Upper lobe of left lung (tissue), 6 donors: ENCODE data around the gene KAT6B. TPM values are rescaled to one million over a fixed set of nuclear protein-coding genes. Genes with fewer than 3 reads are reported as not detected.

ENCODE experiments used
- ATAC-seq, 2 donors: fragments of 200-7000 bp; cut with Tn5 transposase; one replicate each; pipeline ENCODE4 v1.9.1; 2022; ENCODE audit warnings: mild to moderate bottlenecking in 2 of 2, moderate library complexity in 2 of 2; ENCODE audit not compliant: low FRiP score in 2 of 2
- DNase-seq, 2 donors: peaks; one replicate each; pipeline ENCODE4 v3.0.0-alpha.2; 2019 to 2020
- H3K27ac ChIP-seq, 4 donors: fragments of 200-600 bp; sonication (generic); one replicate each; pipeline ENCODE4 v1.5.1; 2016 to 2019
- H3K27me3 ChIP-seq, 4 donors: fragments of 200-600 bp; sonication (generic); one replicate each; pipeline ENCODE4 v1.5.1; 2017 to 2019
- H3K36me3 ChIP-seq, 4 donors: fragments of 200-600 bp; sonication (generic); one replicate each; pipeline ENCODE4 v1.5.1; 2016 to 2019
- H3K4me1 ChIP-seq, 4 donors: fragments of 200-600 bp; sonication (generic); one replicate each; pipeline ENCODE4 v1.5.1; 2018 to 2019
- H3K4me3 ChIP-seq, 4 donors: fragments of 200-600 bp; sonication (generic); one replicate each; pipeline ENCODE4 v1.5.1; 2017 to 2019; ENCODE audit warnings: mild to moderate bottlenecking in 2 of 4, moderate library complexity in 1 of 4
- H3K9me3 ChIP-seq, 4 donors: fragments of 200-600 bp; sonication (generic); one replicate each; pipeline ENCODE4 v1.5.1; 2018 to 2019
- EP300 ChIP-seq, 4 donors: sonication (generic); formaldehyde crosslinking; IDR thresholded peaks; one replicate each; pipeline ENCODE4 v1.5.1; 2017; ENCODE audit warnings: antibody characterized with exemption in 4 of 4, control low read depth in 2 of 4
- POLR2A ChIP-seq, 4 donors: fragments of 450-650 bp; IDR thresholded peaks; one replicate each; pipeline ENCODE4 v1.5.1; 2016 to 2017; ENCODE audit warnings: antibody characterized with exemption in 4 of 4, mild to moderate bottlenecking in 2 of 4
- POLR2AphosphoS5 ChIP-seq, 2 donors: sonication (generic); formaldehyde crosslinking; IDR thresholded peaks; one replicate each; pipeline ENCODE4 v1.5.1; 2017; ENCODE audit warnings: antibody characterized with exemption in 2 of 2
- WGBS, 2 donors: methylation state at CpG; one replicate each; pipeline ENCODE4 v1.1.5; 2017 to 2018; 5-methylcytosine and 5-hydroxymethylcytosine counted together
- total RNA-seq, 6 donors: library from RNA; depleted of rRNA in 4 of 6; stranded (reverse); fragments of >200 nt in 4 of 6; gene quantifications; one replicate each; pipeline versions ENCODE4 v1.1.0 to v1.2.1, GENCODE V29; 2016 to 2021
- TF ChIP-seq, protein P1 (sequence below), 6 experiments: fragments of 450-650 bp in 4 of 6; fragments of 200-600 bp in 2 of 6; sonication (generic) in 2 of 6; IDR thresholded peaks; one replicate each; pipeline ENCODE4 v1.5.1; 2016 to 2019; ENCODE audit warnings: antibody characterized with exemption in 6 of 6
- donor health status: DM: no; HTN: no; CAD: no; lungs with moderate emphysema.
- donor health status: DM: no; HTN: yes; CAD: no; lungs with severe emphysema.

Gene KAT6B
- total RNA-seq, 6 donors from 2014 or later: 35.2 to 78.4 (median 38.0) TPM

DNA sequence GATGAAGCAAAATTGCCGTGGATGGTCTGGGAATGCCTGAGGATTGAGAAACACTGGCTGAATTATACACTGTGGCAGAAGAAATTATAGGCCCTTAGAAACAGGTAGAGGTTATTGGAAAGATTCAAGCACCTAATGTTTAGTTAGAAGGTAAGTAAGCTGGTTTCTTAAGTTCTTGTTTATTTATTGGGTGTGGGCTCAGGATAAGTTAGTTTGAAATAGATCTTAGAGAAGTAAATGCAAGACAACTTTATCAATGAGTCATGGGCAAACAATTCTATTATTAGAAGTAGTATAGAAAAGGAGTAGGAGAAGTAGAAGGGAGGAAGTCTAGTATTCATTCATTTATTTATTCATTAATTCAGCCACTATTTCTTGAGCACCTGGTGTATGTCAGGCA lies 96.5 kb downstream of the KAT6B start:
- Histone ChIP-seq H3K36me3 (no peaks in the 10 kb centered on the region), H3K4me1 (peaks cover 50 to 55% (median 52%) of the 10 kb centered on the region in 4 donors), H3K9me3 (peaks cover 0 to 8% (median 3%) of the 10 kb centered on the region in 4 donors), H3K27ac (peak overlapping the region in 3 of 4 donors; percentile 8 to 80 (median 45)), H3K4me3 (no peak overlapping the region), H3K27me3 (no peaks in the 10 kb centered on the region)
- DNase-seq (no peak), ATAC-seq (peak in 1 of 2 donors; percentile 17)
- no peak for TF ChIP-seq POLR2AphosphoS5 (IDR thresholded peaks at IDR 0.05)
- TF ChIP-seq EP300 (IDR thresholded peaks at IDR 0.05): no peak
- TF ChIP-seq, protein P1, sequence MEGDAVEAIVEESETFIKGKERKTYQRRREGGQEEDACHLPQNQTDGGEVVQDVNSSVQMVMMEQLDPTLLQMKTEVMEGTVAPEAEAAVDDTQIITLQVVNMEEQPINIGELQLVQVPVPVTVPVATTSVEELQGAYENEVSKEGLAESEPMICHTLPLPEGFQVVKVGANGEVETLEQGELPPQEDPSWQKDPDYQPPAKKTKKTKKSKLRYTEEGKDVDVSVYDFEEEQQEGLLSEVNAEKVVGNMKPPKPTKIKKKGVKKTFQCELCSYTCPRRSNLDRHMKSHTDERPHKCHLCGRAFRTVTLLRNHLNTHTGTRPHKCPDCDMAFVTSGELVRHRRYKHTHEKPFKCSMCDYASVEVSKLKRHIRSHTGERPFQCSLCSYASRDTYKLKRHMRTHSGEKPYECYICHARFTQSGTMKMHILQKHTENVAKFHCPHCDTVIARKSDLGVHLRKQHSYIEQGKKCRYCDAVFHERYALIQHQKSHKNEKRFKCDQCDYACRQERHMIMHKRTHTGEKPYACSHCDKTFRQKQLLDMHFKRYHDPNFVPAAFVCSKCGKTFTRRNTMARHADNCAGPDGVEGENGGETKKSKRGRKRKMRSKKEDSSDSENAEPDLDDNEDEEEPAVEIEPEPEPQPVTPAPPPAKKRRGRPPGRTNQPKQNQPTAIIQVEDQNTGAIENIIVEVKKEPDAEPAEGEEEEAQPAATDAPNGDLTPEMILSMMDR (IDR thresholded peaks at IDR 0.05): no peak
- no peak for TF ChIP-seq POLR2A (IDR thresholded peaks at IDR 0.05)
- WGBS, 2 donors: 59 to 60% methylated on average over 1 of the region's 1 CpG

DNA sequence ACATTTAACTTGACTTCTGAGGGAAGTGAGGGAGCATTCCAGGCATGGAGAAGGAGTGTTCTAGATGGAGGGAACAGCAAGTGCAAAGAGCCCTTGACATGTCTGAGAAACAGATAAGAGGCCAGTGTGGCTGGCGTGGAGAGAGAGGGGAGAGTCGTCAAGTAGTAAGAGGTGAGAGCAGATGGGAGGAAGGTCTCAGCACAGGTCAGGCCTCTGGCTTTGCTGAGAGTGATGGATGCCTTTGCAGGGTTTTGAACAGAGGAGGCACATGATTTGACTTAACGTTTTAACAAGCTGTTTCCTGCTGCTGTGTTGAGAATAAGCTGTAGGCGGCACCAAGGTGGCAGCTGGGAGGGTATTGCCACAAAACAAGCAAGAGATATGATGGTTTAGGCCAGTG lies 97.2 kb downstream of the KAT6B start:
- Histone ChIP-seq H3K27me3 (no peaks in the 10 kb centered on the region), H3K9me3 (peaks cover 0 to 8% (median 3%) of the 10 kb centered on the region in 4 donors), H3K27ac (peak overlapping the region; percentile 37 to 80 (median 60)), H3K4me3 (no peak overlapping the region), H3K4me1 (peaks cover 50 to 60% (median 59%) of the 10 kb centered on the region in 4 donors), H3K36me3 (no peaks in the 10 kb centered on the region)
- 28 to 42% methylated on average over 4 of the region's 4 CpGs for WGBS, 2 donors
- ATAC-seq: peak; percentile 52 to 84
- TF ChIP-seq POLR2A (IDR thresholded peaks at IDR 0.05): no peak
- TF ChIP-seq EP300 (IDR thresholded peaks at IDR 0.05): peak in 2 of 4 donors; percentile 35 to 77
- peak; percentile 34 to 50 for TF ChIP-seq POLR2AphosphoS5 (IDR thresholded peaks at IDR 0.05)
- TF ChIP-seq, protein P1 (IDR thresholded peaks at IDR 0.05): no peak
- peak in 1 of 2 donors; percentile 77 for DNase-seq

DNA sequence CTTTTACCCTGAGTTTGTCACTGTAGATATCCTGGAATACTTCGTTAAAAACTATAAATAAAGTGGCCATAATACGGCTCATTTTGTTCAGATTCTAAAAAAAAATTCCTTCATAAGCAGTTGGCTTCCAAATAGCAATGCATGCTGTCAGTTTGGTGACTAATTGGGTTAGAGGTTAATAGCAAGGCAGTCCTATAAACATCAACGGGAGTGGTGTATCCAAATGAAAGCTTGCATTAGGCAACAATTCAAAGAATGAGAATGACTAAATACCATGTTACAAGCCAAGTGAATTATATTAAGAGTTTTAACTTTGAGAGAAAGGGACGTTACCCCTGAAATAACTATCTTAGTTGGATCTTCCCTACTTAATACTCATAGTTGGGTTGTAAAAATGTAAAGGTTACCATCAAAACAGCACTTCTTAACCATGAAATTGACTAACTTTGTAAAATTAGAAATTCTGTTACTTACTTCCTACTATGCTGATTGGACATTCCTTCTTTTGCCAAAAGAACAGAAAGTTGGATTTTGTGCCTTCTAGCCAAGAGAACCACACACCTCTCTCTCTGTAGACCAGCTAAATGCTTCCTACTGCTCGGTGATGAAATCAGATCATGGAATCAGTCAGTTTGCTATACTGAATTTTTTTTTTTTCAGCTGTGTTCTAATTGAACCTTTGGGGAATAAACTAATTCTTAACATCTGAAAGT lies 98.0 kb downstream of the KAT6B start:
- Histone ChIP-seq H3K4me3 (no peak overlapping the region), H3K36me3 (no peaks in the 10 kb centered on the region), H3K27me3 (no peaks in the 10 kb centered on the region), H3K27ac (peak overlapping the region; percentile 45 to 80 (median 64)), H3K4me1 (peaks cover 52 to 68% (median 60%) of the 10 kb centered on the region in 4 donors), H3K9me3 (peaks cover 0 to 6% (median 2%) of the 10 kb centered on the region in 4 donors)
- 36 to 38% methylated on average over 5 of the region's 5 CpGs for WGBS, 2 donors
- ATAC-seq (peak; percentile 65 to 87), DNase-seq (no peak)
- TF ChIP-seq EP300 (IDR thresholded peaks at IDR 0.05) (peak in 1 of 4 donors; percentile 3), POLR2AphosphoS5 (IDR thresholded peaks at IDR 0.05) (peak in 1 of 2 donors; percentile 66)
- TF ChIP-seq, protein P1 (IDR thresholded peaks at IDR 0.05): no peak

DNA sequence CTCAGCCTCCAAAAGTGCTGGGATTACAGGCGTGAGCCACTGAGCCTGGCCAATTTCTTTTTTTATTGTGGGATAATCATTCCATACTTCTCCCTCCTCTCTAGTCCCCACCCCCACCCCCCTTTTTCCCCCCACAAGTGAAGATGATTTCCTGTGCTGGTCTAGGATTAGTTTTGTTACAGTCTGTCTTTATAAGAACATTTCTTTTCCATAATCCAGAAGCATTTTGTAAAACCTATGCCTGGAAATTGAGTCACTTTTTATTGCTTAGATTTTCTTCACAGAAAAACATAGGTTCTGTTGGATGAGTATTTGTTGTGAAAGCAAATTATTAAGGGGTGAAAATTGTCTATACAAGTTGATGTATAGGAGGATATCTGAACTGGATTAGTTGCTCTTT lies 98.9 kb downstream of the KAT6B start:
- no peak for TF ChIP-seq POLR2AphosphoS5 (IDR thresholded peaks at IDR 0.05)
- no peak for TF ChIP-seq POLR2A (IDR thresholded peaks at IDR 0.05)
- TF ChIP-seq EP300 (IDR thresholded peaks at IDR 0.05): no peak
- TF ChIP-seq, protein P1 (IDR thresholded peaks at IDR 0.05): no peak
- DNase-seq: no peak
- 74 to 90% methylated on average over 1 of the region's 1 CpG for WGBS, 2 donors
- H3K36me3 ChIP-seq: no peaks in the 10 kb centered on the region
- no peak for ATAC-seq
- no peak overlapping the region for H3K4me3 ChIP-seq
- peak overlapping the region; percentile 45 to 80 (median 64) for H3K27ac ChIP-seq
- H3K4me1 ChIP-seq: peaks cover 53 to 68% (median 60%) of the 10 kb centered on the region in 4 donors
- no peaks in the 10 kb centered on the region for H3K27me3 ChIP-seq
- no peaks in the 10 kb centered on the region for H3K9me3 ChIP-seq
